ENCODE data around the gene UBTD2. TPM values are rescaled to one million over a fixed set of nuclear protein-coding genes. Genes with fewer than 3 reads are reported as not detected.

The UBTD2 gene
- total RNA-seq, 1 experiment from 2014 or later = 42.6 TPM

DNA sequence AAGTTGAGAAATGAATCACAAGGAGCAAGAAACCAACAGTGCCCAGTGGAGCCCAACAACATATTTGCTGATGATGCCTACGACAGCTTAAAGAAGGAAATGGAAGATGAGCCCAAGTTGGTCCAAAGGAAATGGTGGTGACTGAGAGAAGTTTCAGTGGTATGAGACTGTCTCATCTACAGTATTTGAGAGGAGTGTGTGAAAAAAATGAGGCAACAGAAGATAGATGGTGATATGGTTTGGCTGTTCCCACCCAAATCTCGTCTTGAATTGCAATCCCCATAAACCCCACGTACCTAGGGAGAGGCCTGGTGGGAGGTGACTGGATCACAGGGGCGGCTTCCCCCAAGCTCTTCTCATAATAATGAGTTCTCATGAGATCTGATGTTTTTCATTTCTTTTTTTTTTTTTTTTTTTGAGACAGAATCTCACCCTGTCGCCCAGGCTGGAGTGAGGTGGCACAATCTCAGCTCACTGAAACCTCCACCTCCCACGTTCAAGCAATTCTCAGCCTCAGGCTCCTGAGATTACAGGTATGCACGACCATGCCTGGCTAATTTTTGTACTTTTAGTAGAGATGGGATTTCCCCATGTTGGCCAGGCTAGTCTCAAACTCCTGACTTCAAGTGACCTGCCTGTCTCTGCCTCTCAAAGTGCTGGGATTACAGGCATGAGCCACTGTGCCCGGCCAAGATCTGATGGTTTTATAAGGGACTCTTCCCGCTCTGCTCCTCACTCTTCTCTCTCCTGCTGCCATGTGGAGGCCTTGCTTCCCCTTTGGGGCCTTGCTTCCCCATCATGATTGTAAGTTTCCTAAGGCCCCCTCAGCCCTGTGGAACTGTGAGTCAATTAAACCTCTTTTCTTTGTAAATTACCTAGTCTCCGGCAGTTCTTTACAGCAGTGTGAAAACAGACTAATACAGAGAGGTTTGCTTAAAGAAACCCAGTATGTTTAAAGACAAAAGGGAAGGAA, 59.4 kb downstream of the UBTD2 start:
- no peak overlapping the region for H3K56ac ChIP-seq (ENCODE audit: insufficient read length, low read depth, low read length)
- no peaks in the 10 kb centered on the region for H3K79me1 ChIP-seq (ENCODE audit: insufficient read depth, low read depth, low read length, poor library complexity, severe bottlenecking)
- Mint-ChIP-seq H3K4me3 (no peak overlapping the region), H3K4me1 (peaks cover 4 to 12% of the 10 kb centered on the region in 2 experiments; a peak in 2 of 4 replicates), H3K27me3 (ENCODE audit: low read depth) (no peaks in the 10 kb centered on the region), H3K27ac (peak overlapping the region; percentile 7 to 83 (median 77); a peak in 5 of 7 replicates), H3K9me3 (no peaks in the 10 kb centered on the region), H3K36me3 (ENCODE audit: insufficient read depth in 1 of 3, low read depth in 3 of 3) (peaks cover 17 to 77% (median 70%) of the 10 kb centered on the region in 3 experiments; a peak in 6 of 7 replicates)
- H2AK5ac ChIP-seq (ENCODE audit: insufficient read length, low read length) = no peak overlapping the region
- no peak overlapping the region for H2BK20ac ChIP-seq (ENCODE audit: low read depth, low read length, poor library complexity, severe bottlenecking)
- no peak overlapping the region for H3K23ac ChIP-seq (ENCODE audit: insufficient read length, low read depth, low read length)
- no peak overlapping the region for H3K4me2 ChIP-seq (ENCODE audit: insufficient read depth, insufficient read length, low read length)
- no peaks in the 10 kb centered on the region for H3K23me2 ChIP-seq (ENCODE audit: insufficient read length, low read depth, low read length, poor library complexity, severe bottlenecking)
- no peak overlapping the region for H4K5ac ChIP-seq (ENCODE audit: insufficient read length, low read depth, low read length)
- DNase-seq = no peak
- no peaks in the 10 kb centered on the region for H3K9me3 ChIP-seq (ENCODE audit: control insufficient read depth, low read depth, low read length)
- no peak overlapping the region for H3K18ac ChIP-seq (ENCODE audit: insufficient read length, low read depth, low read length)
- no peak overlapping the region for H2BK5ac ChIP-seq (ENCODE audit: insufficient read length, low read length)
- peaks cover 2% of the 10 kb centered on the region; the same call in 1 of the 2 replicates for H3K79me2 ChIP-seq (ENCODE audit: insufficient read depth, low read length)
- H2BK15ac ChIP-seq (ENCODE audit: low read depth, low read length) = no peak overlapping the region
- no peak overlapping the region for H2AFZ ChIP-seq (ENCODE audit: low read length)
- H3K14ac ChIP-seq (ENCODE audit: insufficient read depth, low read length) = no peak overlapping the region
- no peaks in the 10 kb centered on the region for H4K20me1 ChIP-seq (ENCODE audit: control insufficient read depth, insufficient read depth, insufficient read length)
- no peak overlapping the region for H3K27ac ChIP-seq (ENCODE audit: insufficient read length, low read depth, low read length)
- no CpG with 5 or more reads among the region's 10 CpGs for WGBS (ENCODE audit: extremely low coverage, insufficient read length, low lambda C conversion rate)
- no peak overlapping the region for H4K91ac ChIP-seq (ENCODE audit: insufficient read length, low read depth, low read length)
- H3K9ac ChIP-seq (ENCODE audit: extremely low read depth, insufficient read length, low read length) = no peak overlapping the region
- TF ChIP-seq, protein P1, sequence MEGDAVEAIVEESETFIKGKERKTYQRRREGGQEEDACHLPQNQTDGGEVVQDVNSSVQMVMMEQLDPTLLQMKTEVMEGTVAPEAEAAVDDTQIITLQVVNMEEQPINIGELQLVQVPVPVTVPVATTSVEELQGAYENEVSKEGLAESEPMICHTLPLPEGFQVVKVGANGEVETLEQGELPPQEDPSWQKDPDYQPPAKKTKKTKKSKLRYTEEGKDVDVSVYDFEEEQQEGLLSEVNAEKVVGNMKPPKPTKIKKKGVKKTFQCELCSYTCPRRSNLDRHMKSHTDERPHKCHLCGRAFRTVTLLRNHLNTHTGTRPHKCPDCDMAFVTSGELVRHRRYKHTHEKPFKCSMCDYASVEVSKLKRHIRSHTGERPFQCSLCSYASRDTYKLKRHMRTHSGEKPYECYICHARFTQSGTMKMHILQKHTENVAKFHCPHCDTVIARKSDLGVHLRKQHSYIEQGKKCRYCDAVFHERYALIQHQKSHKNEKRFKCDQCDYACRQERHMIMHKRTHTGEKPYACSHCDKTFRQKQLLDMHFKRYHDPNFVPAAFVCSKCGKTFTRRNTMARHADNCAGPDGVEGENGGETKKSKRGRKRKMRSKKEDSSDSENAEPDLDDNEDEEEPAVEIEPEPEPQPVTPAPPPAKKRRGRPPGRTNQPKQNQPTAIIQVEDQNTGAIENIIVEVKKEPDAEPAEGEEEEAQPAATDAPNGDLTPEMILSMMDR (conservative IDR thresholded peaks at IDR 0.05) = no peak
- no peaks in the 10 kb centered on the region for H3K4me1 ChIP-seq (ENCODE audit: insufficient read depth, low read length)
- no peak overlapping the region for H3K4ac ChIP-seq (ENCODE audit: low read depth, low read length)
- H3T11ph ChIP-seq (ENCODE audit: low read length) = no peak overlapping the region
- H2BK120ac ChIP-seq (ENCODE audit: low read depth, low read length, poor library complexity, severe bottlenecking) = no peak overlapping the region
- H4K8ac ChIP-seq (replicated peaks; ENCODE audit: insufficient read length, low read depth, low read length) = no peak overlapping the region
- H3K27me3 ChIP-seq (ENCODE audit: insufficient read depth, low read length) = no peaks in the 10 kb centered on the region
- H2BK12ac ChIP-seq (ENCODE audit: insufficient read length, low read depth, low read length) = no peak overlapping the region
